ENCODE results near the gene C16orf74. TPM values are rescaled to one million over a fixed set of nuclear protein-coding genes. Genes with fewer than 3 reads are reported as not detected.

C16orf74 gene
- total and polyA plus RNA-seq, 2 of the 13 experiments (the other 11 are each of a cell fraction or from before 2014, with no cell fraction given), result 0.13 to 0.29 TPM

DNA sequence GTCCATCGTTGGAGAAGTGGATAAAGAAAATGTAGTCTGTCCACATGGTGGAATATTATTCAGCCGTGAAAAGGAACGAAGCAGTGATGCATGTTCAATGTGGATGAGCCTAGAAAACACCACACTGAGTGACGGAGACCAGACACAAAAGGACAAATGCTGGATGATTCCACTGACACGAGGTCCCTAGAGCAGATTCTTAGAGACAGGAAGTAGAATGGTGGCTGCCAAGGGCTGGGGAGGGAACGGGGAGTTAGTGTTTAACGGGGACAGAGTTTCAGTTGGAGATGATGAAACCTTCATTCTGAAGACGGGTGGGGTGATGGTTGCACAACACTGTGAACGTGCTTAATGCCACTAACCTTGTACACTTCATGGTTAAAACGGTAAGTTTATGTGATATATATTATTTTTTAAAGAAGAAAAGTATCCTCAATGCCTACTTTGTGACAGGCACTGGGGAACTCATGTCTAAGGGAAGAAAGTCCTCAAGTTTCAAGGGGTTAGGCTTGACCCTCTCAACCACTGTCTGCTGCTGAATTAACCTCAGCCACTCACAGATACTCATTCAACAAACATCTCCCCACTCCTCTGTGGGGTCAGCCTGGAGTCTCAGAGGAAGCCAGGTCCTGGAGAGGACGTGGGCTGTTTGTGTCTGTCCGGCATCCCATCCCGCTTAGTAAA is 17.6 kb downstream of the C16orf74 start (continued):
- TF ChIP-seq LBX2 (CRISPR knock-in tag; IDR thresholded peaks at IDR 0.05; ENCODE audit: borderline replicate concordance) (no peak), TFDP1 (CRISPR knock-in tag; IDR thresholded peaks at IDR 0.05; ENCODE audit: borderline replicate concordance) (peak; percentile 14; the same call in 1 of the 2 replicates), HBP1 (CRISPR knock-in tag; IDR thresholded peaks at IDR 0.05; ENCODE audit: low read depth) (peak; percentile 41; the same call in 1 of the 2 replicates), ELF1 (CRISPR knock-in tag; IDR thresholded peaks at IDR 0.05) (no peak; the same call in 1 of the 2 replicates), ZNF652 (CRISPR knock-in tag; IDR thresholded peaks at IDR 0.05; ENCODE audit: borderline replicate concordance, low read depth) (0 out of 2 replicates have a peak, but pooled peaks have one; percentile 45), ARID5B (CRISPR knock-in tag; IDR thresholded peaks at IDR 0.05) (peak; percentile 37), AHDC1 (CRISPR knock-in tag; IDR thresholded peaks at IDR 0.05; ENCODE audit: borderline replicate concordance) (no peak)
- TF ChIP-seq, protein P1, sequence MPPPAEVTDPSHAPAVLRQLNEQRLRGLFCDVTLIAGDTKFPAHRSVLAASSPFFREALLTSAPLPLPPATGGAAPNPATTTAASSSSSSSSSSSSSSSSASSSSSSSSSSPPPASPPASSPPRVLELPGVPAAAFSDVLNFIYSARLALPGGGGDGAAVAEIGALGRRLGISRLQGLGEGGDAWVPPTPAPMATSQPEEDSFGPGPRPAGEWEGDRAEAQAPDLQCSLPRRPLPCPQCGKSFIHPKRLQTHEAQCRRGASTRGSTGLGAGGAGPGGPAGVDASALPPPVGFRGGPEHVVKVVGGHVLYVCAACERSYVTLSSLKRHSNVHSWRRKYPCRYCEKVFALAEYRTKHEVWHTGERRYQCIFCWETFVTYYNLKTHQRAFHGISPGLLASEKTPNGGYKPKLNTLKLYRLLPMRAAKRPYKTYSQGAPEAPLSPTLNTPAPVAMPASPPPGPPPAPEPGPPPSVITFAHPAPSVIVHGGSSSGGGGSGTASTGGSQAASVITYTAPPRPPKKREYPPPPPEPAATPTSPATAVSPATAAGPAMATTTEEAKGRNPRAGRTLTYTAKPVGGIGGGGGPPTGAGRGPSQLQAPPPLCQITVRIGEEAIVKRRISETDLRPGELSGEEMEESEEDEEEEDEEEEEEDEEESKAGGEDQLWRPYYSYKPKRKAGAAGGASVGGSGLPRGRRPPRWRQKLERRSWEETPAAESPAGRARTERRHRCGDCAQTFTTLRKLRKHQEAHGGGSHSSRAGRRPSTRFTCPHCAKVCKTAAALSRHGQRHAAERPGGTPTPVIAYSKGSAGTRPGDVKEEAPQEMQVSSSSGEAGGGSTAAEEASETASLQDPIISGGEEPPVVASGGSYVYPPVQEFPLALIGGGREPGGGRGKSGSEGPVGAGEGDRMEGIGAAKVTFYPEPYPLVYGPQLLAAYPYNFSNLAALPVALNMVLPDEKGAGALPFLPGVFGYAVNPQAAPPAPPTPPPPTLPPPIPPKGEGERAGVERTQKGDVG (CRISPR knock-in tag; IDR thresholded peaks at IDR 0.05; ENCODE audit: borderline replicate concordance), result no peak
